ENCODE measurements around the gene PXMP2.

DNA sequence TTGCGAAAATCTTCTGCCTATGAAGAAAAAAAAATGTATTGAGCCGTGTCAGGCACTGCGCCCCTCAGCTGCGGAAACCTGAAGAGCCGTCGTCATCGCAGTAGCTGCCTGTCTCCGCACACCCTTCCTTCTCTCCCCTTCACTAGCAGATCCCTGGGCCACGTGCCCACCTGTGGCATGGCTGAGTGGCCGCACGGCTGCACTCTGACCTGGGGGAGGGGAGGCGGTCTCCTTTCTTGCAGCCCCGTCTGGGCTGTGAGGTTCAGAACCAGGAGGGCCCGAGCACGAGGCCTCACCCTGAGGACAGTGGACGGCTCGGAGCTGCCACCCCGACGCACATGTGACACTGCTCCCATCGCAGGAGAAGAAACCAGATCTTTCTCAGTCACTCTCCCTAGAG lies 48.1 kb downstream of the PXMP2 start:
- no peak for TF ChIP-seq CTCF (IDR thresholded peaks at IDR 0.05)
- no peak for TF ChIP-seq POLR2A (IDR thresholded peaks at IDR 0.05)

Data from tibial nerve (tissue), 3 donors.